Fibroblast of lung (primary cell): ENCODE results near the gene RBFOX1. TPM values are rescaled to one million over a fixed set of nuclear protein-coding genes. Genes with fewer than 3 reads are reported as not detected.
A peak's percentile ranks its signal among the peaks of the same experiment; 100 is the strongest.

ENCODE experiments used
- DNase-seq, 2 donors: peaks; one replicate each; pipeline versions ENCODE4 v3.0.0 to v3.0.0-alpha.2; 2010; ENCODE audit warnings: low read depth in 2 of 2
- H2AFZ ChIP-seq: 2 replicates; pipeline ENCODE4 v1.5.1; 2012; ENCODE audit warnings: low read length, control low read depth, inconsistent platforms
- H3K27ac ChIP-seq: 2 replicates; pipeline ENCODE4 v1.5.1; 2011; ENCODE audit warnings: low read length, control low read depth; ENCODE audit not compliant: insufficient read depth
- H3K27me3 ChIP-seq: 2 replicates; pipeline ENCODE4 v1.5.1; 2011; ENCODE audit warnings: mild to moderate bottlenecking, low read length; ENCODE audit not compliant: control insufficient read depth, insufficient read depth
- H3K36me3 ChIP-seq: 2 replicates; pipeline ENCODE4 v1.5.1; 2011; ENCODE audit warnings: low read length; ENCODE audit not compliant: control insufficient read depth, insufficient read depth
- H3K4me1 ChIP-seq: 2 replicates; pipeline ENCODE4 v1.5.1; 2011; ENCODE audit warnings: low read length; ENCODE audit not compliant: control insufficient read depth, insufficient read depth; ENCODE audit errors: extremely low read depth
- H3K4me2 ChIP-seq: 2 replicates; pipeline ENCODE4 v1.5.1; 2011; ENCODE audit warnings: low read length, control low read depth; ENCODE audit not compliant: insufficient read depth; ENCODE audit errors: extremely low read depth
- H3K4me3 ChIP-seq, 4 experiments: fragments of 200-600 bp in 1 of 4; sonication (generic) in 1 of 4; replicated peaks in 1 of 4; 2 replicates each; pipeline ENCODE4 v1.5.1; 2011 to 2016; ENCODE audit warnings: low read length in 4 of 4, low read depth in 3 of 4, mild to moderate bottlenecking in 3 of 4, control low read depth in 2 of 4, inconsistent platforms in 1 of 4, mixed read lengths in 1 of 4; ENCODE audit not compliant: insufficient read depth in 1 of 4; ENCODE audit errors: control extremely low read depth in 1 of 4
- H3K79me2 ChIP-seq: 2 replicates; pipeline ENCODE4 v1.5.1; 2012; ENCODE audit warnings: mild to moderate bottlenecking, low read length, inconsistent platforms; ENCODE audit not compliant: control insufficient read depth, insufficient read depth
- H3K9ac ChIP-seq: 2 replicates; pipeline ENCODE4 v1.5.1; 2011; ENCODE audit warnings: mild to moderate bottlenecking, low read length, control low read depth; ENCODE audit not compliant: insufficient read depth
- H3K9me3 ChIP-seq: 2 replicates; pipeline ENCODE4 v1.5.1; 2012; ENCODE audit warnings: low read depth, low read length; ENCODE audit not compliant: control insufficient read depth, insufficient read depth
- H4K20me1 ChIP-seq: 2 replicates; pipeline ENCODE4 v1.5.1; 2011; ENCODE audit warnings: low read length; ENCODE audit not compliant: control insufficient read depth, insufficient read depth; ENCODE audit errors: extremely low read depth
- EZH2 ChIP-seq: IDR thresholded peaks from 2 replicates; pipeline ENCODE4 v1.5.1; 2012; ENCODE audit warnings: low read length, control low read depth, mild to moderate bottlenecking; ENCODE audit errors: missing control alignments
- polyA plus RNA-seq, 2 donors: library from polyadenylated mRNA; depleted of rRNA in 1 of 2; stranded (reverse) in 1 of 2; unstranded in 1 of 2; fragments of >200 nt; gene quantifications; 2 replicates each; pipeline ENCODE4 v1.2.1, GENCODE V29; 2011 to 2012; ENCODE audit warnings: missing spikeins in 1 of 2
- total RNA-seq: library from RNA; depleted of rRNA; stranded (reverse); fragments of >200 nt; gene quantifications from 2 replicates; pipeline ENCODE4 v1.2.1, GENCODE V29; 2014
- TF ChIP-seq, protein P1 (sequence below), 2 donors: IDR thresholded peaks in 1 of 2; conservative IDR thresholded peaks in 1 of 2; 1 replicate in 1 of 2; 2 replicates in 1 of 2; pipeline ENCODE4 v1.5.1; 2011 to 2012; ENCODE audit warnings: low read length in 2 of 2, control low read depth in 1 of 2, inconsistent platforms in 1 of 2, low read depth in 1 of 2, mild to moderate bottlenecking in 1 of 2

Gene RBFOX1
- total and polyA plus RNA-seq, 2 donors (not counting 1 experiment from before 2014, with no cell fraction given): not detected

DNA sequence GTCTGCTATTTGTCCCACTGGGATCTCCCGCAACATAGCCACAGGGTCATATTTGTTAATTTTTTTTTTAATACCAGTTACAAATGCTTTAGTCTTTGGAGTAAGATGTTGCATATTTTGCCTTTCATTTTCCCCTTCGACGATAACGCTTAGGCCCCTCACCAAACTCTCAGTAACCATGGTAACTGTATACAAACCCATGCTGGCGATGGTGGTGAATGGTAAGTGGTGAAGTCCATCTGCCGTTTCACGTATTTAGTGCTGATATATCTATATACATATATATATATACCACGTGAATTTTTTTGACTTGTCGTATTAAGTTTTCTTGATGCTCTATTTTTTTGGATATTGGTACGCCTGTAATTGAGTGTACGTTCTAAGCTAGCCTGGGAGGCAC, 263.7 kb downstream of the RBFOX1 start:
- Histone ChIP-seq H4K20me1 (no peaks in the 10 kb centered on the region), H3K36me3 (no peaks in the 10 kb centered on the region), H3K9ac (no peak overlapping the region), H3K79me2 (no peaks in the 10 kb centered on the region), H3K4me2 (no peak overlapping the region), H2AFZ (no peak overlapping the region), H3K4me3 (no peak overlapping the region), H3K27ac (no peak overlapping the region), H3K9me3 (no peaks in the 10 kb centered on the region), H3K27me3 (no peaks in the 10 kb centered on the region), H3K4me1 (no peaks in the 10 kb centered on the region)
- TF ChIP-seq, protein P1, sequence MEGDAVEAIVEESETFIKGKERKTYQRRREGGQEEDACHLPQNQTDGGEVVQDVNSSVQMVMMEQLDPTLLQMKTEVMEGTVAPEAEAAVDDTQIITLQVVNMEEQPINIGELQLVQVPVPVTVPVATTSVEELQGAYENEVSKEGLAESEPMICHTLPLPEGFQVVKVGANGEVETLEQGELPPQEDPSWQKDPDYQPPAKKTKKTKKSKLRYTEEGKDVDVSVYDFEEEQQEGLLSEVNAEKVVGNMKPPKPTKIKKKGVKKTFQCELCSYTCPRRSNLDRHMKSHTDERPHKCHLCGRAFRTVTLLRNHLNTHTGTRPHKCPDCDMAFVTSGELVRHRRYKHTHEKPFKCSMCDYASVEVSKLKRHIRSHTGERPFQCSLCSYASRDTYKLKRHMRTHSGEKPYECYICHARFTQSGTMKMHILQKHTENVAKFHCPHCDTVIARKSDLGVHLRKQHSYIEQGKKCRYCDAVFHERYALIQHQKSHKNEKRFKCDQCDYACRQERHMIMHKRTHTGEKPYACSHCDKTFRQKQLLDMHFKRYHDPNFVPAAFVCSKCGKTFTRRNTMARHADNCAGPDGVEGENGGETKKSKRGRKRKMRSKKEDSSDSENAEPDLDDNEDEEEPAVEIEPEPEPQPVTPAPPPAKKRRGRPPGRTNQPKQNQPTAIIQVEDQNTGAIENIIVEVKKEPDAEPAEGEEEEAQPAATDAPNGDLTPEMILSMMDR (conservative IDR thresholded peaks at IDR 0.05 in 1 of 2, IDR thresholded peaks at IDR 0.05 in 1 of 2; ENCODE audit: low read depth in 1 of 2, low read length in 2 of 2): no peak
- no peak for TF ChIP-seq EZH2
- no peak for DNase-seq

DNA sequence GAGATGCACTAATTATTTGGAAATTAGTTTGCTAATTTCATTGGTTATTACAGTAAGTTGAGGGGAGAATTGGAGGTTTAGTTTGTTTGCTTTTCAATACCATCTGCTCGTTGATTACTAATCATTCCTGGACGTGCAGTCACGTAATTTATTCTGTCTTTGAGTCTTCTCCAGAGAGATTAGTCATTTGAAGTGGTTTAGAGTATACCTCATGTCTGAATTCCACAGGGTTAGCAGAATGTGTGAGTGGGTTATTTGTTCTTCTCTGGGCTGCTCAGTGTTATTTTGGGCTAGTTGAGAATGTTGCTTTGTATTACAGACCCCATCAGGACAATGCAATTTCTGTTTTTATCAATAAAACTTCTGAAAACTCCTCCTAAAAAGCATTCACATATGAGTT, 265.0 kb downstream of the RBFOX1 start:
- H3K4me2 ChIP-seq: no peak overlapping the region

DNA sequence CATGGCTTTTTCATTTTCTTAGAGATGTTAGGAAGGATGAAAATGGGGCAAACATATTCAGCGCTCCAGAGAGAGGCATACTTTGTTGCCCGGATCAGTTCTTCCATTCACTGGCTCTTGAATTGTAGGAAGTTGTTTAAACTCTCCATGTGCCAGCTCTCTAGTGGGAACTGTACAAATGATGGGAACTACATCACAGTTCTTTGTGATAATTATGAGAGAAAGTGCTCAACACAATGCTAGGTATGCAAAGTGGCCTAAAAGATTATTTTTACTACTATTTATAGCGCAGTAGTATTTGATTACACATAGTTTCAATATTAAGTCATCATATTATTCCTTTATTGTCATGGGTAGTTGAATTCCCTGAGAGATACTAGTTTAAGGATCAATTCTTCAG, 268.5 kb downstream of the RBFOX1 start:
- H3K4me1 ChIP-seq: no peaks in the 10 kb centered on the region
- no peaks in the 10 kb centered on the region for H3K9me3 ChIP-seq
- DNase-seq: no peak
- no peaks in the 10 kb centered on the region for H3K79me2 ChIP-seq
- H3K36me3 ChIP-seq: no peaks in the 10 kb centered on the region
- H3K4me2 ChIP-seq: no peak overlapping the region
- TF ChIP-seq, protein P1 (conservative IDR thresholded peaks at IDR 0.05 in 1 of 2, IDR thresholded peaks at IDR 0.05 in 1 of 2; ENCODE audit: low read depth in 1 of 2, low read length in 2 of 2): no peak
- TF ChIP-seq EZH2: no peak
- no peaks in the 10 kb centered on the region for H3K27me3 ChIP-seq
- no peaks in the 10 kb centered on the region for H4K20me1 ChIP-seq
- no peak overlapping the region for H3K27ac ChIP-seq
- no peak overlapping the region for H3K9ac ChIP-seq
- H3K4me3 ChIP-seq: no peak overlapping the region
- no peak overlapping the region for H2AFZ ChIP-seq

More for the DNA sequence above, 265.0 kb downstream of the RBFOX1 start:
- Histone ChIP-seq H4K20me1 (no peaks in the 10 kb centered on the region), H3K79me2 (no peaks in the 10 kb centered on the region), H3K9ac (no peak overlapping the region), H3K4me3 (no peak overlapping the region), H3K27ac (no peak overlapping the region), H3K27me3 (no peaks in the 10 kb centered on the region), H3K36me3 (no peaks in the 10 kb centered on the region), H2AFZ (no peak overlapping the region), H3K4me1 (no peaks in the 10 kb centered on the region), H3K9me3 (no peaks in the 10 kb centered on the region)
- TF ChIP-seq, protein P1 (conservative IDR thresholded peaks at IDR 0.05 in 1 of 2, IDR thresholded peaks at IDR 0.05 in 1 of 2; ENCODE audit: low read depth in 1 of 2, low read length in 2 of 2): no peak
- no peak for TF ChIP-seq EZH2
- peak in 1 of 2 donors; percentile 1 for DNase-seq
